Uterine smooth muscle cell (primary cell): ENCODE results near the gene CAPN6. TPM values are rescaled to one million over a fixed set of nuclear protein-coding genes. Genes with fewer than 3 reads are reported as not detected.

Experiments
- total RNA-seq: library from RNA; depleted of rRNA; stranded (reverse); fragments of >200 nt; gene quantifications from 2 replicates; pipeline ENCODE4 v1.2.3, GENCODE V29; 2014

The CAPN6 gene
- under 0.01 TPM in 2 replicates for total RNA-seq

DNA sequence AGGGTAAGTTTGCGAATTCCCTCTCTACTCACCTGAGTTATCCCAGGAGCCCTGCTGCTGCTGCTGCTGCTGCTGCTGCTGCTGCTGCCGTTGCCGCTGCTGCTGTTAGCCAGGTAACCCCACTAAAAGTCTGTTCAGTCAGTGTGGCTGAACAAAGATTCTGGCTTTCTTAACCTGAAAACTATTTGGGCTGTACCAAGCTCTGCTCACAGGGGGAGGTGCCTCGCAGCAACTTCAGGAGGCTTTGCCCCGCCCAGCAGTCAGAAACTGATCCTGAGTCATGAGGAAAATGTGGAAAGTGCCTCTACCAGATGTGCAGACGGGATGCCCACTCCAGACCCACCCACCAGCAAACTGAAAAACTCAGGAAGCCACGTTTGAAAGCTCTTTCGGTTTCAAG lies at the start of gene CAPN6:
CAPN6 (minus strand) TSS at position 145 of the 400 bp plus-strand sequence. CDS start 6,547 bp downstream, outside the sequence.

Other genes starting within 250 kb of the CAPN6 start
- gene PAK3, start 174.3 kb downstream of the CAPN6 start, total RNA-seq = 1.3 and 2.9 TPM in 2 replicates
- not detected in 2 replicates for gene DCX, start 141.7 kb upstream of the CAPN6 start, total RNA-seq
- 1.9 TPM in 2 replicates for gene SERTM2, start 241.2 kb upstream of the CAPN6 start, total RNA-seq